Kasumi-1 (cell line): ENCODE results near the gene NR1H3.
"Not testable (repeated sequence)": the region's sequence is repeated elsewhere in the genome, so short reads cannot be mapped to it uniquely, and the experiment has no call there.

Experiments
- DNase-seq, 2 experiments: peaks; one replicate each; lab custom pipeline; 2025; lab: John Stamatoyannopoulos, UW

Gene NR1H3

DNA sequence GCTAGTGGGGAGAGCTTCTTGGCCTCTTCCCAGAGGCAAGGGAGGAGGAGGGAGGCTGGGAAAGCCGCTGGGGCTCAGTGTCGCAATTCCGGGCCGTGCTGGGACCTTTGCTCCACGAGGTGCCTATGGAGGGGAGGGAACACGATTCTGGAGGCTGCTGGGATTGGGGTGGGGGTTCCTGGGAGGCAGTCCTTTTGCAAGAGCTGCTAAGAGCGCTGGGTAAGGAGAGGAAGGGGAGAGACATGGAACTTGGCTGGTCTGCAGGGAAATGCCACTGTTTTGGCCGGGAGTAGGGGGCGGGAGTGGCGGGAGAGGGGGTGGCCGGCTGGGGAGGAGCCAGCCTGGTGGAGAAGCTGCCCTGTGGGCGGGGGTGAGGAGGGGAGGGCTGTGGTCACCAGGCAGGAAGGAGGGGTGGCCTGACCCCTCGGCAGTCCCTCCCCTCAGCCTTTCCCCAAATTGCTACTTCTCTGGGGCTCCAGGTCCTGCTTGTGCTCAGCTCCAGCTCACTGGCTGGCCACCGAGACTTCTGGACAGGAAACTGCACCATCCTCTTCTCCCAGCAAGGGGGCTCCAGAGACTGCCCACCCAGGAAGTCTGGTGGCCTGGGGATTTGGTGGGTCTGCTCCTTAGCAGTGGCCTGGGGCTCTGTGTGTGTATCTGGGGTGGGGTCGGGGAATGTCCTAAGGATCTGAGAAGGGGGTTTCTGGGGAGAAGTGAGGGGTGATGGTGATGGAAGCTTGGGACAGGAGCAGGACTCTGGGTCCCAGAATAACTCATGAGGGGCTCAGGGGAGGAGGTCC lies at the start of gene NR1H3:
Gene NR1H3 (plus strand): TSS at position 480 of the 800 bp plus-strand sequence. CDS start 1,221 bp downstream, outside the sequence.
- peak in 1 of 2 experiments; percentile 51 for DNase-seq

DNA sequence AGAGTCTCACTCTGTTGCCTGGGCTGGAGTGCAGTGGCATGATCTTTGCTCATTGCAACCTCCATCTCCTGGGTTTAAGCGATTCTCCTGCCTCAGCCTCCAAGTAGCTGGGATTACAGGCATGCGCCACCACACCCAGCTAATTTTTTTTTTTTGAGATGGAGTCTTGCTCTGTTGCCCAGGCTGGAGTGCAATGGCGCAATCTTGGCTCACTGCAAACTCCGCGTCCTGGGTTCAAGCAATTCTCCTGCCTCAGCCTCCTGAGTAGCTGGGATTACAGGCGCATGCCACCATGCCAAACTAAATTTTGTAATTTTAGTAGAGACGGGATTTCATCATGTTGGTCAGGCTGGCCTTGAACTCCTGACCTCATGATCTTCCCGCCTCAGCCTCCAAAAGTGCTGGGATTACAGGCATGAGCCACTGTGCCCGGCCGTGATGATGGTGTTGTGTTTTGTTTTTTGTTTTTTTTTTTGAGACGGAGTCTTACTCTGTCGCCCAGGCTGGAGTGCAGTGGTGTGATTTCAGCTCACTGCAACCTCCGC lies 49.7 kb upstream of the NR1H3 start:
- DNase-seq: not testable (repeated sequence)

GRCh38 chr11:47208628-47209027 lies 49.2 kb upstream of the NR1H3 start:
- DNase-seq: no peak

DNA sequence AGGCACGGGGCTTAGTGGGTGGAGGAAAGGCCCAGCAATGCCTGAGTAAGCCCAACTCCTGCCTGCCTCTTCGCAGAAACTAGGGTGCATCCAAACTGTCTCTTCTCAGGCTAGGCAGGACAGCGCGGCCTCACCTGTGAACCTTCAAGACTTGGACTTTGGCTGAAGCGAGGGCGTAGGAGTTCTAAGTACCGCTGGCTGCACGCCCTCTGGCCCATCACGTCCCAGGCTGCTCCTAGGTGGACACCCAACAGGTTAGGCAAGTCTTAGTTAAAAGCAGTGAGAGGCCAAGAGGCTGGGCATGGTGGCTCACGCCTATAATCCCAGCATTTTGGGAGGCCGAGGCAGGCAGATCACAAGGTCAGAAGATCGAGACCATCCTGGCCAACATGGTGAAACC lies 44.9 kb upstream of the NR1H3 start:
- DNase-seq: no peak

- peak; percentile 57 to 72 for DNase-seq
Measured at GRCh38 chr11:47213950-47214565, 43.7 kb upstream of the NR1H3 start.

- peak in 1 of 2 experiments; percentile 44 for DNase-seq
Measured at GRCh38 chr11:47215366-47215910, 42.4 kb upstream of the NR1H3 start.

- peak; percentile 42 to 45 for DNase-seq
Measured at GRCh38 chr11:47216121-47216798, 41.5 kb upstream of the NR1H3 start.

- no peak for DNase-seq
Measured at GRCh38 chr11:47220401-47220821, 37.4 kb upstream of the NR1H3 start.

GRCh38 chr11:47222696-47223095 lies 35.1 kb upstream of the NR1H3 start:
- no peak for DNase-seq

- DNase-seq: no peak
Measured at GRCh38 chr11:47225552-47226400, 32.0 kb upstream of the NR1H3 start.

DNA sequence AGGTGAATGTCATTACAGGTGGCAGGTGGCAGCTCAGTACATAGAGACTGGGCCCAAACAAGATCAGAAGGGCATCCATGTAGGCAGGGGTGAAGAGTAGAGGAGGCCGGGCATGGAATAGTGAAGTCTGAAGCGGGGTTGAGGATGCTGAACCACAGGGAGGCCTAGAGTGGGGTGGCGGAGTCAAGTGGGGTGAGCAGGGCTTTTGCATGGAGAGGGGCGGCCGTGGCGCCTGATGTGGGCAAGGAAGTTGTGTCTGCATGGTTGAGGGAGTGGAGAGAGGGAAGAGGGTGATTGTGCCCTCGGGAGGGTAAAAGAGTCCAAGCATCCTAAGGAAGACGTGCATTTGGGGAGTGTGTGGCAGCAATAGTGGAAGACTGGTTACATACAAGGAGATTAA lies 28.6 kb upstream of the NR1H3 start:
- DNase-seq: no peak

- no peak for DNase-seq
Measured at GRCh38 chr11:47233051-47233450, 24.7 kb upstream of the NR1H3 start.

DNA sequence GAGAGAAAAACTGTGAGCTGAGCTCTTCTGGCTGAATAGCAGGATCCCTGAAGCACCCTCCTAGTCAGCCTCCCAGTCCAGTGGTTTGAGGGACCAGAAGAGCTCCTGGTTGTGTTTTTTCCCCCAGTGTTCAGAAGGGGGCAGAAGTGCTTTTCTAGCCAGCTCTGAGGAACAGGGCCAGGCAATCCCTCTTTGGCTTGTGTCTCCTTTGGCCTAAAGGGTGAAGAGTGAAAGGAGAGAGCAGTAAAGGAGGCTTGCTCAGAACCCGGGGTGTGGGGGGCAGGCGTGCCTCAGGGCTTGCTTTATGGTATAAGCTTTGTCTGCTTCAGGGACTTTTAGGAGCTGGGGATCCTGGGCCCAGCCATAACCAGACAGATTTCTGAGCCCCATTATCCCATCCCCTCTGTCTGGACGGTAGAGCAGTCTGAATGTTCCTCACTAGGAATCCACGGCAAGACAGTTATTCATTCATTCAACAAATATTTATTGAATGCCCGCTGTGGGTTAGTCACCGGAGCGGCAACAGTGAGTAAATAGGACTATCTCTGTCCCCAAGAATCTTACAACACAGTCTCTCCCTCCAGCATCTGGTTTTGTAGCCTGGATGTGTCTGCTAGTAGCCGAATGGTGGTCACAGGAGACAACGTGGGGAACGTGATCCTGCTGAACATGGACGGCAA lies 23.7 kb upstream of the NR1H3 start:
- peak; percentile 57 to 76 for DNase-seq

GRCh38 chr11:47234669-47235100 lies 23.1 kb upstream of the NR1H3 start:
- no peak for DNase-seq

GRCh38 chr11:47235163-47235562 lies 22.6 kb upstream of the NR1H3 start:
- DNase-seq: no peak

GRCh38 chr11:47236482-47236881 lies 21.3 kb upstream of the NR1H3 start:
- peak in 1 of 2 experiments; percentile 23 for DNase-seq

DNA sequence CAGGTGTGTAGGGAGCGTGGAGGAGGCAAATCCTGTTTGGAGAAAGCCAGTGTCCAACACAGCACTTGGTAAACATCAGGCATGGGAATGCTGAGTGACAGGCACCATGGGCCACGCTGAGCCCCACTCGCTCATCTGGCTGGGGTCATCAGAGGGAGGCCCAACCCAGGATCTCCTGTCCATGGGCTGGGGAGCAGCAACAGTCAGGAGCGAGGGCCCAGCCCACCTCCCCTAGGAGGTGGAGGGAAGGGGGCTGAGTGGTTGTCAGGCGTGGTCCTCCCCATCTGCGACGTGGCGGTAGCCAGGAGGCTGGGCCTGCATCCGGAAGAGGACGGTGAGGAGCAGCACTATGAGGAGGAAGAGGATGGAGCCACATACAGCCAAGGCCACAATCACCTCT lies 17.9 kb upstream of the NR1H3 start:
- no peak for DNase-seq

GRCh38 chr11:47241841-47242301 lies 15.9 kb upstream of the NR1H3 start:
- no peak for DNase-seq

- no peak for DNase-seq
Measured at GRCh38 chr11:47242596-47243192, 15.1 kb upstream of the NR1H3 start.

- no peak for DNase-seq
Measured at GRCh38 chr11:47243454-47243853, 14.3 kb upstream of the NR1H3 start.
